ENCODE data around the gene ZEB1.

Gene ZEB1

DNA sequence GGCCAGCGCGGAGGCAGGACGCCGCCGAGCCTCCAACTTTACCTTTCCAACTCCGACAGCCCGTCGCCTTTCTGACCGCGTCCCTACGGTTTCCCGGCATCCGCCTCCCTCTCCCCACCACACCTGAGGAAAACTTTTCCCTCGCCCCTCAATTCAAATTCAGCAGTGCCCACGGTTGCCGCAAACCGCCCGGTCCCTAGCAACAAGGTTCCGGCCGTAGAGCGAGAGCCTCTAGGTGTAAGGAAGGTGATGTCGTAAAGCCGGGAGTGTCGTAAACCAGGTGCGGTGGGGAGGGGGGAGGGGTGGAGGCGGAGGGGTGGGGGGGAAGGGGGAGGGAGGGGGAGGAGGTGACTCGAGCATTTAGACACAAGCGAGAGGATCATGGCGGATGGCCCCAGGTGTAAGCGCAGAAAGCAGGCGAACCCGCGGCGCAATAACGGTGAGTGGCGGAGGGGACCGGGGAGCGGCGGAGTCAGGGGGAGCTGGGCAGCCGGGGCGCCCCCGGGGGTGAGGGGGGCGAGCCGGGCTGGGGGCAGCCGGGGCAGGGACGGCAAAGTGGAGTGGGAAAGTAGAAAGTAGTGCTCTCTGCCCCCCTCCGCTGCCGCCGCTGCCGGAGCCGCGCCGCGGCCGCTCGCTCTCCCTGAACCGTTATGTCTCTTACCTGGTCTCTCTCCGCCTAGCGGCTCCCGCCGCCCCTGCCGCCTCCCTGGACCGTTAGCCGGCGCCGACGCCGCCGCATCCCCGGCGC, at the start of gene ZEB1 (continued):
- TF ChIP-seq, protein P1, sequence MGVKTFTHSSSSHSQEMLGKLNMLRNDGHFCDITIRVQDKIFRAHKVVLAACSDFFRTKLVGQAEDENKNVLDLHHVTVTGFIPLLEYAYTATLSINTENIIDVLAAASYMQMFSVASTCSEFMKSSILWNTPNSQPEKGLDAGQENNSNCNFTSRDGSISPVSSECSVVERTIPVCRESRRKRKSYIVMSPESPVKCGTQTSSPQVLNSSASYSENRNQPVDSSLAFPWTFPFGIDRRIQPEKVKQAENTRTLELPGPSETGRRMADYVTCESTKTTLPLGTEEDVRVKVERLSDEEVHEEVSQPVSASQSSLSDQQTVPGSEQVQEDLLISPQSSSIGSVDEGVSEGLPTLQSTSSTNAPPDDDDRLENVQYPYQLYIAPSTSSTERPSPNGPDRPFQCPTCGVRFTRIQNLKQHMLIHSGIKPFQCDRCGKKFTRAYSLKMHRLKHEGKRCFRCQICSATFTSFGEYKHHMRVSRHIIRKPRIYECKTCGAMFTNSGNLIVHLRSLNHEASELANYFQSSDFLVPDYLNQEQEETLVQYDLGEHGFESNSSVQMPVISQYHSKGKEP (tag by site-specific recombination; IDR thresholded peaks at IDR 0.05), result no peak
- TF ChIP-seq MZF1 (tag by site-specific recombination; IDR thresholded peaks at IDR 0.05; ENCODE audit: borderline replicate concordance) (0 out of 2 replicates have a peak, but pooled peaks have one; percentile 20), ZNF140 (tag by site-specific recombination; IDR thresholded peaks at IDR 0.05) (no peak), SP3 (tag by site-specific recombination; IDR thresholded peaks at IDR 0.05) (peak; percentile 74; the same call in 1 of the 2 replicates), OSR2 (tag by site-specific recombination; IDR thresholded peaks at IDR 0.05) (no peak), ZNF830 (tag by site-specific recombination; IDR thresholded peaks at IDR 0.05; ENCODE audit: low read depth) (no peak), ZNF791 (tag by site-specific recombination; IDR thresholded peaks at IDR 0.05) (no peak), ZNF223 (tag by site-specific recombination; IDR thresholded peaks at IDR 0.05) (no peak), ZNF335 (tag by site-specific recombination; conservative IDR thresholded peaks at IDR 0.05) (peak; percentile 97), RBAK (tag by site-specific recombination; IDR thresholded peaks at IDR 0.05) (no peak), ZNF23 (tag by site-specific recombination; IDR thresholded peaks at IDR 0.05; ENCODE audit: borderline replicate concordance) (no peak), HOXD13 (CRISPR knock-in tag; IDR thresholded peaks at IDR 0.05; ENCODE audit: borderline replicate concordance) (no peak), ZNF366 (tag by site-specific recombination; conservative IDR thresholded peaks at IDR 0.05) (no peak), ZXDB (tag by site-specific recombination; IDR thresholded peaks at IDR 0.05) (peak; percentile 72), BCL11B (tag by site-specific recombination; IDR thresholded peaks at IDR 0.05; ENCODE audit: low read depth) (no peak), ZNF549 (tag by site-specific recombination; IDR thresholded peaks at IDR 0.05) (no peak), ZSCAN30 (tag by site-specific recombination; IDR thresholded peaks at IDR 0.05) (peak; percentile 42; the same call in 1 of the 2 replicates), MEIS1 (CRISPR knock-in tag; IDR thresholded peaks at IDR 0.05; ENCODE audit: borderline replicate concordance) (no peak), ZNF624 (tag by site-specific recombination; IDR thresholded peaks at IDR 0.05) (no peak), OVOL3 (tag by site-specific recombination; IDR thresholded peaks at IDR 0.05) (peak; percentile 93), ZNF777 (tag by site-specific recombination; IDR thresholded peaks at IDR 0.05; ENCODE audit: borderline replicate concordance) (no peak), ZNF555 (tag by site-specific recombination; conservative IDR thresholded peaks at IDR 0.05) (no peak), ZNF785 (tag by site-specific recombination; IDR thresholded peaks at IDR 0.05) (no peak), ZNF202 (tag by site-specific recombination; IDR thresholded peaks at IDR 0.05; ENCODE audit: borderline replicate concordance) (peak; percentile 47; the same call in 1 of the 2 replicates), MYNN (tag by site-specific recombination; IDR thresholded peaks at IDR 0.05; ENCODE audit: borderline replicate concordance) (no peak), ZNF654 (tag by site-specific recombination; IDR thresholded peaks at IDR 0.05; ENCODE audit: low read depth) (no peak)
- TF ChIP-seq, protein P2, sequence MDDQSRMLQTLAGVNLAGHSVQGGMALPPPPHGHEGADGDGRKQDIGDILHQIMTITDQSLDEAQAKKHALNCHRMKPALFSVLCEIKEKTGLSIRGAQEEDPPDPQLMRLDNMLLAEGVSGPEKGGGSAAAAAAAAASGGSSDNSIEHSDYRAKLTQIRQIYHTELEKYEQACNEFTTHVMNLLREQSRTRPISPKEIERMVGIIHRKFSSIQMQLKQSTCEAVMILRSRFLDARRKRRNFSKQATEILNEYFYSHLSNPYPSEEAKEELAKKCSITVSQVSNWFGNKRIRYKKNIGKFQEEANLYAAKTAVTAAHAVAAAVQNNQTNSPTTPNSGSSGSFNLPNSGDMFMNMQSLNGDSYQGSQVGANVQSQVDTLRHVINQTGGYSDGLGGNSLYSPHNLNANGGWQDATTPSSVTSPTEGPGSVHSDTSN (CRISPR knock-in tag; IDR thresholded peaks at IDR 0.05), result no peak; the same call in 1 of the 2 replicates
- TF ChIP-seq, protein P3, sequence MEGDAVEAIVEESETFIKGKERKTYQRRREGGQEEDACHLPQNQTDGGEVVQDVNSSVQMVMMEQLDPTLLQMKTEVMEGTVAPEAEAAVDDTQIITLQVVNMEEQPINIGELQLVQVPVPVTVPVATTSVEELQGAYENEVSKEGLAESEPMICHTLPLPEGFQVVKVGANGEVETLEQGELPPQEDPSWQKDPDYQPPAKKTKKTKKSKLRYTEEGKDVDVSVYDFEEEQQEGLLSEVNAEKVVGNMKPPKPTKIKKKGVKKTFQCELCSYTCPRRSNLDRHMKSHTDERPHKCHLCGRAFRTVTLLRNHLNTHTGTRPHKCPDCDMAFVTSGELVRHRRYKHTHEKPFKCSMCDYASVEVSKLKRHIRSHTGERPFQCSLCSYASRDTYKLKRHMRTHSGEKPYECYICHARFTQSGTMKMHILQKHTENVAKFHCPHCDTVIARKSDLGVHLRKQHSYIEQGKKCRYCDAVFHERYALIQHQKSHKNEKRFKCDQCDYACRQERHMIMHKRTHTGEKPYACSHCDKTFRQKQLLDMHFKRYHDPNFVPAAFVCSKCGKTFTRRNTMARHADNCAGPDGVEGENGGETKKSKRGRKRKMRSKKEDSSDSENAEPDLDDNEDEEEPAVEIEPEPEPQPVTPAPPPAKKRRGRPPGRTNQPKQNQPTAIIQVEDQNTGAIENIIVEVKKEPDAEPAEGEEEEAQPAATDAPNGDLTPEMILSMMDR (tag by site-specific recombination; IDR thresholded peaks at IDR 0.05), result no peak
- TF ChIP-seq, protein P4, sequence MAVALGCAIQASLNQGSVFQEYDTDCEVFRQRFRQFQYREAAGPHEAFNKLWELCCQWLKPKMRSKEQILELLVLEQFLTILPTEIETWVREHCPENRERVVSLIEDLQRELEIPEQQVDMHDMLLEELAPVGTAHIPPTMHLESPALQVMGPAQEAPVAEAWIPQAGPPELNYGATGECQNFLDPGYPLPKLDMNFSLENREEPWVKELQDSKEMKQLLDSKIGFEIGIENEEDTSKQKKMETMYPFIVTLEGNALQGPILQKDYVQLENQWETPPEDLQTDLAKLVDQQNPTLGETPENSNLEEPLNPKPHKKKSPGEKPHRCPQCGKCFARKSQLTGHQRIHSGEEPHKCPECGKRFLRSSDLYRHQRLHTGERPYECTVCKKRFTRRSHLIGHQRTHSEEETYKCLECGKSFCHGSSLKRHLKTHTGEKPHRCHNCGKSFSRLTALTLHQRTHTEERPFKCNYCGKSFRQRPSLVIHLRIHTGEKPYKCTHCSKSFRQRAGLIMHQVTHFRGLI (tag by site-specific recombination; IDR thresholded peaks at IDR 0.05), result no peak
- TF ChIP-seq, protein P5, sequence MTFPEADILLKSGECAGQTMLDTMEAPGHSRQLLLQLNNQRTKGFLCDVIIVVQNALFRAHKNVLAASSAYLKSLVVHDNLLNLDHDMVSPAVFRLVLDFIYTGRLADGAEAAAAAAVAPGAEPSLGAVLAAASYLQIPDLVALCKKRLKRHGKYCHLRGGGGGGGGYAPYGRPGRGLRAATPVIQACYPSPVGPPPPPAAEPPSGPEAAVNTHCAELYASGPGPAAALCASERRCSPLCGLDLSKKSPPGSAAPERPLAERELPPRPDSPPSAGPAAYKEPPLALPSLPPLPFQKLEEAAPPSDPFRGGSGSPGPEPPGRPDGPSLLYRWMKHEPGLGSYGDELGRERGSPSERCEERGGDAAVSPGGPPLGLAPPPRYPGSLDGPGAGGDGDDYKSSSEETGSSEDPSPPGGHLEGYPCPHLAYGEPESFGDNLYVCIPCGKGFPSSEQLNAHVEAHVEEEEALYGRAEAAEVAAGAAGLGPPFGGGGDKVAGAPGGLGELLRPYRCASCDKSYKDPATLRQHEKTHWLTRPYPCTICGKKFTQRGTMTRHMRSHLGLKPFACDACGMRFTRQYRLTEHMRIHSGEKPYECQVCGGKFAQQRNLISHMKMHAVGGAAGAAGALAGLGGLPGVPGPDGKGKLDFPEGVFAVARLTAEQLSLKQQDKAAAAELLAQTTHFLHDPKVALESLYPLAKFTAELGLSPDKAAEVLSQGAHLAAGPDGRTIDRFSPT (tag by site-specific recombination; IDR thresholded peaks at IDR 0.05), result peak; percentile 92
- TF ChIP-seq, protein P6, sequence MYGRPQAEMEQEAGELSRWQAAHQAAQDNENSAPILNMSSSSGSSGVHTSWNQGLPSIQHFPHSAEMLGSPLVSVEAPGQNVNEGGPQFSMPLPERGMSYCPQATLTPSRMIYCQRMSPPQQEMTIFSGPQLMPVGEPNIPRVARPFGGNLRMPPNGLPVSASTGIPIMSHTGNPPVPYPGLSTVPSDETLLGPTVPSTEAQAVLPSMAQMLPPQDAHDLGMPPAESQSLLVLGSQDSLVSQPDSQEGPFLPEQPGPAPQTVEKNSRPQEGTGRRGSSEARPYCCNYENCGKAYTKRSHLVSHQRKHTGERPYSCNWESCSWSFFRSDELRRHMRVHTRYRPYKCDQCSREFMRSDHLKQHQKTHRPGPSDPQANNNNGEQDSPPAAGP (tag by site-specific recombination; IDR thresholded peaks at IDR 0.05), result no peak; the same call in none of the 2 replicates

All from HEK293 (cell line).